ENCODE data around the gene PLCH2. TPM values are rescaled to one million over a fixed set of nuclear protein-coding genes. Genes with fewer than 3 reads are reported as not detected.
"Not testable (repeated sequence)": the region's sequence is repeated elsewhere in the genome, so short reads cannot be mapped to it uniquely, and the experiment has no call there.

PLCH2 gene
- total and polyA plus RNA-seq, 12 donors, result 0.06 to 0.51 (median 0.10) TPM; not detected in 2

DNA sequence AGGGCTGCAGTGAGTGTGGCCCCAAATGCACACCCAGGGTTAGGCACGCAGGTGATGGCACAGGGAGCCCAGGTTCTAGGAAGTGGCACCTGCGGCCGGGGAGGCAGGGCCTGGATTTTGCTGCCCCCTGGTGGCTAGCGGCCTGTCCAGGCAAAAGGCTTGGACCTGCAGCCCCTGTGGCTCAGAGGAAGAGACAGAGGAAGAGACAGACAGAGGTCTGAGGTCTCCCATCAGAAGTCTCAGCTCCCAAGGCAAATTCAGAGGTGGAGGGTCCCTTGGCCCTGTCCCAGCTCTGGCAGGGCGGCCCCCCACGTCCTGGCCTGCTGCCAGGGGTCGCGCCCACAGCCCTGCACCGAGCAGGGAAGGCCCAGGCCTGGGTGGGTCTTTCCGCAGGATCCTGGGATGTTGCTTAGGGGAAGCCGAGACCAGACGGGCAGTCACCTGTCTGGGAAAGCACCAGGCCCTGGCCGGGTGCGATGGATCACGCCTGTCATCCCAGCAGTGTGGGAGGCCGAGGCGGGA is 72.0 kb downstream of the PLCH2 start:
- H3K27ac ChIP-seq, result peak overlapping the region; percentile 93 to 100 (median 98)
- DNase-seq (peak; percentile 82 to 84), ATAC-seq (peak; percentile 30 to 62 (median 52))
- intact Hi-C loops (cut with DNase I), result loop anchor here in 9 of 10 donors (1.0 to 10.0 kb wide), 7 partner anchors 34 to 356 kb away; partner anchors contain the start of gene FAAP20 (in 4 of the 9)
- WGBS, 2 donors, result 17 to 28% methylated on average over 17 of the region's 17 CpGs
- H3K36me3 ChIP-seq, result no peaks in the 10 kb centered on the region
- peak overlapping the region; percentile 1 to 74 (median 59) for H3K4me3 ChIP-seq
- peaks cover 43 to 70% (median 65%) of the 10 kb centered on the region in 9 donors for H3K4me1 ChIP-seq
- H3K9me3 ChIP-seq, result no peaks in the 10 kb centered on the region
- H3K27me3 ChIP-seq, result peaks cover 0 to 4% (median 0%) of the 10 kb centered on the region in 7 donors
- TF ChIP-seq, protein P1, sequence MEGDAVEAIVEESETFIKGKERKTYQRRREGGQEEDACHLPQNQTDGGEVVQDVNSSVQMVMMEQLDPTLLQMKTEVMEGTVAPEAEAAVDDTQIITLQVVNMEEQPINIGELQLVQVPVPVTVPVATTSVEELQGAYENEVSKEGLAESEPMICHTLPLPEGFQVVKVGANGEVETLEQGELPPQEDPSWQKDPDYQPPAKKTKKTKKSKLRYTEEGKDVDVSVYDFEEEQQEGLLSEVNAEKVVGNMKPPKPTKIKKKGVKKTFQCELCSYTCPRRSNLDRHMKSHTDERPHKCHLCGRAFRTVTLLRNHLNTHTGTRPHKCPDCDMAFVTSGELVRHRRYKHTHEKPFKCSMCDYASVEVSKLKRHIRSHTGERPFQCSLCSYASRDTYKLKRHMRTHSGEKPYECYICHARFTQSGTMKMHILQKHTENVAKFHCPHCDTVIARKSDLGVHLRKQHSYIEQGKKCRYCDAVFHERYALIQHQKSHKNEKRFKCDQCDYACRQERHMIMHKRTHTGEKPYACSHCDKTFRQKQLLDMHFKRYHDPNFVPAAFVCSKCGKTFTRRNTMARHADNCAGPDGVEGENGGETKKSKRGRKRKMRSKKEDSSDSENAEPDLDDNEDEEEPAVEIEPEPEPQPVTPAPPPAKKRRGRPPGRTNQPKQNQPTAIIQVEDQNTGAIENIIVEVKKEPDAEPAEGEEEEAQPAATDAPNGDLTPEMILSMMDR (IDR thresholded peaks at IDR 0.05), result peak; percentile 94 to 97 (median 96)

DNA sequence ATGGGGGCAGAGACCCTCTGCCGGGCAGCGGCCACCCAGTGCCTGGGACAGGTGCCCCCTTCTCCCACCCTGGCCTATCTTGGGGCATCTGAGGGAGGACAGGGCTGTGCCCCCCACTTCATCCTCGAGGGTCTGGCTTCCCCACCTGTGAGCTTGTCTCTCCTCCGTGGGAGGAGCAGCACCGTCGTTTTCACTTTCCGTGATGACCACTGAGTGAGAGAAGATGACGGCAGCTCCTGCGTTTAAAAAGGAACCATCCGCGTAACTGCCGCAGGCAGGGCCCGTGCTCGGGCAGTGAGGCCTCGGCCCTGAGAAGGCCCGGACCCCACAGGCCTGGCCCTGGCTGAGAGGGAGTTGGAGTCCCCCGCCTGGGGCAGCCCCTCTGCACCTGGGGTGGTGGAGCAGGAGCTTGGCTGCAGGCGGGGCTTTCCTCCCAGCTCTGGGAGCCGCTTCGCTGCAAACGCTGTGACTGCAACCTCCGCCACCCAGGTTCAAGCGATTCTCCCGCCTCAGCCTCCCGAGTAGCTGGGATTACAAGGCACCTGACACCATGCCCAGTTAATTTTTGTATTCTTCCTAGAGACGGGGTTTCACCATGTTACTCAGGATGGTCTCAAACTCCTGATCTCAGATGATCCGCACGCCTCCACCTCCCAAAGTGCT is 73.4 kb downstream of the PLCH2 start:
- peak overlapping the region; percentile 21 to 74 (median 59) for H3K4me3 ChIP-seq
- H3K36me3 ChIP-seq, DNase-seq, H3K27me3 ChIP-seq, H3K9me3 ChIP-seq, ATAC-seq: not testable (repeated sequence)
- peaks cover 36 to 63% (median 55%) of the 10 kb centered on the region in 9 donors for H3K4me1 ChIP-seq
- intact Hi-C loops (cut with DNase I), result loop anchor here in 8 of 10 donors (1.0 to 10.0 kb wide), 7 partner anchors 33 to 357 kb away; partner anchors contain the start of genes FAAP20 (in 4 of the 8) and PRXL2B (in 1 of the 8)
- WGBS, 2 donors, result 60 to 68% methylated on average over 24 to 25 of the region's 28 CpGs
- peak overlapping the region; percentile 93 to 100 (median 98) for H3K27ac ChIP-seq

GRCh38 chr1:2550309-2550861 is 74.3 kb downstream of the PLCH2 start:
- DNase-seq; H3K27me3 ChIP-seq; H3K9me3 ChIP-seq; H3K36me3 ChIP-seq; intact Hi-C loops (cut with DNase I): not testable (repeated sequence)
- peak; percentile 5 to 47 (median 30) for ATAC-seq
- WGBS, 2 donors, result 53 to 54% methylated on average over 10 to 11 of the region's 12 CpGs
- H3K4me1 ChIP-seq, result peaks cover 30 to 63% (median 55%) of the 10 kb centered on the region in 9 donors
- peak overlapping the region; percentile 57 to 99 (median 82) for H3K27ac ChIP-seq
- peak overlapping the region in 9 of 10 donors; percentile 30 to 63 (median 48) for H3K4me3 ChIP-seq

GRCh38 chr1:2551544-2551943 is 75.5 kb downstream of the PLCH2 start:
- Histone ChIP-seq H3K4me1 (peaks cover 20 to 58% (median 50%) of the 10 kb centered on the region in 9 donors), H3K4me3 (peak overlapping the region in 9 of 10 donors; percentile 23 to 61 (median 48)), H3K27ac (peak overlapping the region; percentile 26 to 98 (median 81))
- H3K27me3 ChIP-seq; intact Hi-C loops (cut with DNase I); H3K9me3 ChIP-seq; H3K36me3 ChIP-seq: not testable (repeated sequence)
- ATAC-seq, result peak in 2 of 8 donors; percentile 14 to 20
- TF ChIP-seq, protein P1 (IDR thresholded peaks at IDR 0.05), result peak in 5 of 9 donors; percentile 29 to 53 (median 41)
- 66 to 68% methylated on average over 9 of the region's 9 CpGs for WGBS, 2 donors
- DNase-seq, result peak; percentile 73 to 74

DNA sequence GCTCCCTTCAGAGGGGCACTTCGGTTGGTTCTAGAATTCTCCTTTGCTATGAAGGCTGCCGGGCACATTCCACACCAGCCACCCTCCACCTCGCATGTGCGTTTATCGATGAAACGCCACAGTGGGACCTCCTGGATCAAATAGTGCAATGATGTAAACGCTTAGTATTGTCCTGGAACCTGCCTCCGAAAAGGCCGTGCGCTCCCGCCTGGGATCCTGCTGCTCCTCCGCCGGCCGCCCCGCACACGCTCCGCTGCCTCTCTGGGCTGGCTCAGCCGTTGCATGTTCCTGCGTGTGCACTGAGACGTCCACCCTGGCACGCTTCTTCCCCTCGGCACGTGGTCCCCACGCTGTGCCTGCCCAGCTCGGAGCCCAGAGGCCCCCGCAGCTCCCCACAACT is 76.1 kb downstream of the PLCH2 start:
- Histone ChIP-seq H3K9me3 (no peaks in the 10 kb centered on the region), H3K36me3 (no peaks in the 10 kb centered on the region), H3K27ac (peak overlapping the region in 8 of 10 donors; percentile 26 to 98 (median 82)), H3K27me3 (peaks cover 0 to 3% (median 0%) of the 10 kb centered on the region in 7 donors), H3K4me3 (peak overlapping the region in 1 of 10 donors; percentile 57), H3K4me1 (peaks cover 16 to 56% (median 47%) of the 10 kb centered on the region in 9 donors)
- no peak for ATAC-seq
- DNase-seq, result no peak
- TF ChIP-seq, protein P1 (IDR thresholded peaks at IDR 0.05), result no peak
- intact Hi-C loops (cut with DNase I), result no loop called here
- WGBS, 2 donors, result 88 to 93% methylated on average over 25 of the region's 26 CpGs

- H3K27ac ChIP-seq; H3K36me3 ChIP-seq; intact Hi-C loops (cut with DNase I); H3K4me3 ChIP-seq; H3K9me3 ChIP-seq; DNase-seq; H3K27me3 ChIP-seq; ATAC-seq: not testable (repeated sequence)
- 65 to 66% methylated on average over 7 to 9 of the region's 9 CpGs for WGBS, 2 donors
- H3K4me1 ChIP-seq, result peaks cover 13 to 56% (median 47%) of the 10 kb centered on the region in 9 donors
Observed at GRCh38 chr1:2553076-2553475, 77.0 kb downstream of the PLCH2 start.
